Hepatocyte (in vitro differentiated cells): Measurements from ENCODE around the gene LIME1.

Experiments
- EZH2 ChIP-seq: fragments of 200-600 bp; sonication (generic); IDR thresholded peaks from 2 replicates; pipeline ENCODE4 v1.6.1; 2016; ENCODE audit warnings: antibody characterized with exemption, mild to moderate bottlenecking, borderline replicate concordance
- EZH2phosphoT487 ChIP-seq: fragments of 200-600 bp; sonication (generic); IDR thresholded peaks from one replicate; pipeline ENCODE4 v1.6.1; 2018; ENCODE audit warnings: antibody characterized with exemption, mild to moderate bottlenecking, low read depth, moderate library complexity; ENCODE audit not compliant: unreplicated experiment, severe bottlenecking
- TF ChIP-seq, protein P1 (sequence below): fragments of 200-600 bp; sonication (generic); IDR thresholded peaks from 2 replicates; pipeline ENCODE4 v1.5.1; 2016; ENCODE audit warnings: antibody characterized with exemption, mild to moderate bottlenecking; ENCODE audit not compliant: poor library complexity

- TF ChIP-seq, protein P1, sequence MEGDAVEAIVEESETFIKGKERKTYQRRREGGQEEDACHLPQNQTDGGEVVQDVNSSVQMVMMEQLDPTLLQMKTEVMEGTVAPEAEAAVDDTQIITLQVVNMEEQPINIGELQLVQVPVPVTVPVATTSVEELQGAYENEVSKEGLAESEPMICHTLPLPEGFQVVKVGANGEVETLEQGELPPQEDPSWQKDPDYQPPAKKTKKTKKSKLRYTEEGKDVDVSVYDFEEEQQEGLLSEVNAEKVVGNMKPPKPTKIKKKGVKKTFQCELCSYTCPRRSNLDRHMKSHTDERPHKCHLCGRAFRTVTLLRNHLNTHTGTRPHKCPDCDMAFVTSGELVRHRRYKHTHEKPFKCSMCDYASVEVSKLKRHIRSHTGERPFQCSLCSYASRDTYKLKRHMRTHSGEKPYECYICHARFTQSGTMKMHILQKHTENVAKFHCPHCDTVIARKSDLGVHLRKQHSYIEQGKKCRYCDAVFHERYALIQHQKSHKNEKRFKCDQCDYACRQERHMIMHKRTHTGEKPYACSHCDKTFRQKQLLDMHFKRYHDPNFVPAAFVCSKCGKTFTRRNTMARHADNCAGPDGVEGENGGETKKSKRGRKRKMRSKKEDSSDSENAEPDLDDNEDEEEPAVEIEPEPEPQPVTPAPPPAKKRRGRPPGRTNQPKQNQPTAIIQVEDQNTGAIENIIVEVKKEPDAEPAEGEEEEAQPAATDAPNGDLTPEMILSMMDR: no peak
- TF ChIP-seq EZH2 (no peak), EZH2phosphoT487 (no peak)
Observed at GRCh38 chr20:63787749-63788148, 51.3 kb downstream of the LIME1 start.
